Osteocyte (in vitro differentiated cells): ENCODE measurements around the gene ADAMTS7. TPM values are rescaled to one million over a fixed set of nuclear protein-coding genes. Genes with fewer than 3 reads are reported as not detected.

Experiments
- DNase-seq: peaks from one replicate; pipeline ENCODE4 v3.0.0; 2021; ENCODE audit warnings: mixed read lengths; ENCODE audit not compliant: unreplicated experiment; ENCODE audit errors: extremely low spot score
- H3K27ac Mint-ChIP-seq: one replicate; pipeline ENCODE4 v1.8.0; 2021; ENCODE audit warnings: mild to moderate bottlenecking, mixed read lengths; ENCODE audit not compliant: unreplicated experiment
- H3K27me3 Mint-ChIP-seq: one replicate; pipeline ENCODE4 v1.8.0; 2021; ENCODE audit warnings: mixed read lengths; ENCODE audit not compliant: unreplicated experiment
- H3K36me3 Mint-ChIP-seq: one replicate; pipeline ENCODE4 v1.8.0; 2021; ENCODE audit warnings: mixed read lengths; ENCODE audit not compliant: unreplicated experiment
- H3K4me1 Mint-ChIP-seq: one replicate; pipeline ENCODE4 v1.8.0; 2021; ENCODE audit warnings: mixed read lengths; ENCODE audit not compliant: unreplicated experiment
- H3K4me3 Mint-ChIP-seq: one replicate; pipeline ENCODE4 v1.8.0; 2021; ENCODE audit warnings: mild to moderate bottlenecking, moderate library complexity, mixed read lengths; ENCODE audit not compliant: unreplicated experiment
- H3K9me3 Mint-ChIP-seq: one replicate; pipeline ENCODE4 v1.8.0; 2021; ENCODE audit warnings: mixed read lengths; ENCODE audit not compliant: unreplicated experiment
- CTCF ChIP-seq: fragments of 200-600 bp; sonication (generic); IDR thresholded peaks from 2 replicates; pipeline ENCODE4 v1.5.0; 2021; ENCODE audit warnings: antibody characterized with exemption, mild to moderate bottlenecking, moderate library complexity
- total RNA-seq: library from RNA; stranded (reverse); gene quantifications from 2 replicates; pipeline ENCODE4 v1.2.1, GENCODE V29; 2021

ADAMTS7 gene
- total RNA-seq, 1 donor from 2014 or later, result 193 TPM

- no peak overlapping the region for H3K27ac Mint-ChIP-seq
- no peaks in the 10 kb centered on the region for H3K36me3 Mint-ChIP-seq
- H3K9me3 Mint-ChIP-seq, result no peaks in the 10 kb centered on the region
- no peak for TF ChIP-seq CTCF
- DNase-seq, result no peak
- no peaks in the 10 kb centered on the region for H3K4me1 Mint-ChIP-seq
- H3K4me3 Mint-ChIP-seq, result no peak overlapping the region
- H3K27me3 Mint-ChIP-seq, result peaks cover 41% of the 10 kb centered on the region
Observed at GRCh38 chr15:78715930-78716329, 95.3 kb downstream of the ADAMTS7 start.

- Mint-ChIP-seq H3K9me3 (no peaks in the 10 kb centered on the region), H3K4me3 (no peak overlapping the region), H3K4me1 (no peaks in the 10 kb centered on the region), H3K36me3 (no peaks in the 10 kb centered on the region), H3K27ac (no peak overlapping the region), H3K27me3 (peaks cover 42% of the 10 kb centered on the region)
- no peak for DNase-seq
- TF ChIP-seq CTCF, result no peak
Observed at GRCh38 chr15:78715434-78715833, 95.8 kb downstream of the ADAMTS7 start.

GRCh38 chr15:78714890-78715289, 96.4 kb downstream of the ADAMTS7 start:
- Mint-ChIP-seq H3K27me3 (peaks cover 45% of the 10 kb centered on the region), H3K27ac (no peak overlapping the region), H3K4me3 (no peak overlapping the region), H3K9me3 (no peaks in the 10 kb centered on the region), H3K4me1 (no peaks in the 10 kb centered on the region), H3K36me3 (no peaks in the 10 kb centered on the region)
- no peak for DNase-seq
- no peak for TF ChIP-seq CTCF

- Mint-ChIP-seq H3K36me3 (no peaks in the 10 kb centered on the region), H3K27ac (no peak overlapping the region), H3K9me3 (no peaks in the 10 kb centered on the region), H3K27me3 (peaks cover 43% of the 10 kb centered on the region), H3K4me3 (no peak overlapping the region), H3K4me1 (peaks cover 7% of the 10 kb centered on the region)
- no peak for TF ChIP-seq CTCF
- DNase-seq, result no peak
Observed at GRCh38 chr15:78712797-78713515, 98.3 kb downstream of the ADAMTS7 start.

- no peaks in the 10 kb centered on the region for H3K9me3 Mint-ChIP-seq
- H3K4me1 Mint-ChIP-seq, result peaks cover 7% of the 10 kb centered on the region
- no peak for TF ChIP-seq CTCF
- H3K36me3 Mint-ChIP-seq, result no peaks in the 10 kb centered on the region
- no peak overlapping the region for H3K4me3 Mint-ChIP-seq
- H3K27me3 Mint-ChIP-seq, result peaks cover 50% of the 10 kb centered on the region
- H3K27ac Mint-ChIP-seq, result no peak overlapping the region
- no peak for DNase-seq
Observed at GRCh38 chr15:78711638-78712037, 99.6 kb downstream of the ADAMTS7 start.
